HG02798 (cell line): ENCODE data around the gene RNF222.
"Not testable (repeated sequence)": the region's sequence is repeated elsewhere in the genome, so short reads cannot be mapped to it uniquely, and the experiment has no call there.

ENCODE experiments used
- ATAC-seq: cut with Tn5 transposase; IDR thresholded peaks from one replicate; pipeline ENCODE4 v1.9.1; 2021; ENCODE audit warnings: mild to moderate bottlenecking; ENCODE audit not compliant: unreplicated experiment, poor library complexity

Gene RNF222

GRCh38 chr17:8413328-8413727, 15.7 kb upstream of the RNF222 start:
- no peak for ATAC-seq

- ATAC-seq, result no peak
These were observed 14.5 kb upstream of the RNF222 start for GRCh38 chr17:8412089-8412488.

GRCh38 chr17:8410883-8411238, 13.2 kb upstream of the RNF222 start:
- no peak for ATAC-seq

- peak; percentile 56 for ATAC-seq
These were observed 12.6 kb upstream of the RNF222 start for GRCh38 chr17:8409966-8410882.

GRCh38 chr17:8408371-8408770, 10.7 kb upstream of the RNF222 start:
- no peak for ATAC-seq

- no peak for ATAC-seq
These were observed 8.5 kb upstream of the RNF222 start for GRCh38 chr17:8406174-8406573.

- ATAC-seq, result no peak
These were observed 7.9 kb upstream of the RNF222 start for GRCh38 chr17:8405499-8406016.

- ATAC-seq, result no peak
These were observed 5.4 kb upstream of the RNF222 start for GRCh38 chr17:8402921-8403536.

- no peak for ATAC-seq
These were observed 3.5 kb upstream of the RNF222 start for GRCh38 chr17:8401107-8401506.

GRCh38 chr17:8398980-8399379, 1.4 kb upstream of the RNF222 start:
- ATAC-seq, result no peak

GRCh38 chr17:8394497-8394896, 3.1 kb downstream of the RNF222 start:
- not testable (repeated sequence) for ATAC-seq

GRCh38 chr17:8393470-8394231, 4.0 kb downstream of the RNF222 start:
- ATAC-seq, result no peak

GRCh38 chr17:8392674-8393469, 4.8 kb downstream of the RNF222 start:
- no peak for ATAC-seq

- no peak for ATAC-seq
These were observed 5.4 kb downstream of the RNF222 start for GRCh38 chr17:8392274-8392673.

GRCh38 chr17:8391711-8392110, 5.9 kb downstream of the RNF222 start:
- no peak for ATAC-seq

GRCh38 chr17:8387914-8388651, 9.5 kb downstream of the RNF222 start:
- no peak for ATAC-seq

- no peak for ATAC-seq
These were observed 10.8 kb downstream of the RNF222 start for GRCh38 chr17:8386841-8387240.

- no peak for ATAC-seq
These were observed 12.7 kb downstream of the RNF222 start for GRCh38 chr17:8384801-8385378.
